Liver (tissue), 9 donors: ENCODE data around the gene SPEF1. TPM values are rescaled to one million over a fixed set of nuclear protein-coding genes. Genes with fewer than 3 reads are reported as not detected.

Source experiments
- DNase-seq: peaks from one replicate; pipeline ENCODE4 v3.0.0-alpha.2; 2017; ENCODE audit warnings: low spot score
- H3K27ac ChIP-seq, 2 donors: one replicate each; pipeline ENCODE4 v1.7.0; 2013; ENCODE audit warnings: inconsistent platforms in 2 of 2, low read length in 2 of 2, control low read depth in 1 of 2, low read depth in 1 of 2, mild to moderate bottlenecking in 1 of 2
- H3K27me3 ChIP-seq, 4 donors: one replicate each; pipeline versions ENCODE4 v1.6.1 to v1.7.0; 2013; ENCODE audit warnings: low read length in 3 of 4, inconsistent platforms in 1 of 4, mild to moderate bottlenecking in 1 of 4, moderate library complexity in 1 of 4; ENCODE audit not compliant: control insufficient read depth in 4 of 4, insufficient read depth in 4 of 4
- H3K36me3 ChIP-seq, 4 donors: one replicate each; pipeline versions ENCODE4 v1.6.1 to v1.7.0; 2013; ENCODE audit warnings: low read length in 3 of 4, mild to moderate bottlenecking in 3 of 4, low read depth in 1 of 4, moderate library complexity in 1 of 4; ENCODE audit not compliant: control insufficient read depth in 4 of 4, insufficient read depth in 3 of 4
- H3K4me1 ChIP-seq, 4 donors: one replicate each; pipeline versions ENCODE4 v1.6.1 to v1.7.0; 2013; ENCODE audit warnings: low read length in 3 of 4, mild to moderate bottlenecking in 3 of 4, moderate library complexity in 1 of 4; ENCODE audit not compliant: control insufficient read depth in 4 of 4, insufficient read depth in 4 of 4
- H3K4me3 ChIP-seq, 3 donors: one replicate each; pipeline versions ENCODE4 v1.6.1 to v1.7.0; 2013; ENCODE audit warnings: low read length in 3 of 3, control low read depth in 1 of 3, low read depth in 1 of 3, mild to moderate bottlenecking in 1 of 3
- H3K9ac ChIP-seq, 2 donors: one replicate each; pipeline ENCODE4 v1.7.0; 2013; ENCODE audit warnings: low read length in 2 of 2, mild to moderate bottlenecking in 2 of 2, moderate library complexity in 2 of 2, control low read depth in 1 of 2, low read depth in 1 of 2
- H3K9me3 ChIP-seq, 4 donors: one replicate each; pipeline versions ENCODE4 v1.6.1 to v1.7.0; 2013; ENCODE audit warnings: low read length in 3 of 4; ENCODE audit not compliant: control insufficient read depth in 4 of 4
- CTCF ChIP-seq: fragments of 150-350 bp; IDR thresholded peaks from 2 replicates; pipeline ENCODE4 v1.5.1; 2017; ENCODE audit warnings: improper control_type of control experiment, low read depth, low read length; ENCODE audit not compliant: missing input control
- EGR1 ChIP-seq, 2 donors: IDR thresholded peaks; 2 replicates each; pipeline ENCODE4 v1.6.1; 2016 to 2018; ENCODE audit warnings: antibody characterized with exemption in 2 of 2, low read depth in 2 of 2
- FOXA1 ChIP-seq: IDR thresholded peaks from 2 replicates; pipeline ENCODE4 v1.6.1; 2016; ENCODE audit warnings: antibody characterized with exemption
- FOXA2 ChIP-seq: IDR thresholded peaks from 2 replicates; pipeline ENCODE4 v1.6.1; 2016; ENCODE audit warnings: antibody characterized with exemption
- GABPA ChIP-seq, 2 donors: IDR thresholded peaks in 1 of 2; conservative IDR thresholded peaks in 1 of 2; 2 replicates each; pipeline ENCODE4 v1.6.1; 2016; ENCODE audit warnings: antibody characterized with exemption in 2 of 2, mild to moderate bottlenecking in 1 of 2, moderate library complexity in 1 of 2
- HNF4A ChIP-seq, 2 donors: conservative IDR thresholded peaks; 2 replicates each; pipeline ENCODE4 v1.6.1; 2016; ENCODE audit warnings: antibody characterized with exemption in 2 of 2, mild to moderate bottlenecking in 2 of 2
- MAX ChIP-seq: IDR thresholded peaks from 2 replicates; pipeline ENCODE4 v1.6.1; 2016; ENCODE audit warnings: antibody characterized with exemption
- NR2F2 ChIP-seq: IDR thresholded peaks from 2 replicates; pipeline ENCODE4 v1.6.1; 2016; ENCODE audit warnings: antibody characterized with exemption
- RAD21 ChIP-seq, 2 donors: IDR thresholded peaks; 2 replicates each; pipeline ENCODE4 v1.6.1; 2016; ENCODE audit warnings: antibody characterized with exemption in 2 of 2, mild to moderate bottlenecking in 2 of 2
- RXRA ChIP-seq, 2 donors: IDR thresholded peaks; 2 replicates each; pipeline ENCODE4 v1.6.1; 2017 to 2018; ENCODE audit warnings: antibody characterized with exemption in 2 of 2, mild to moderate bottlenecking in 1 of 2
- TAF1 ChIP-seq: conservative IDR thresholded peaks from 2 replicates; pipeline ENCODE4 v1.6.1; 2016; ENCODE audit warnings: antibody characterized with exemption, mild to moderate bottlenecking
- YY1 ChIP-seq: IDR thresholded peaks from 2 replicates; pipeline ENCODE4 v1.6.1; 2016; ENCODE audit warnings: antibody characterized with exemption, mild to moderate bottlenecking
- ZBTB33 ChIP-seq: IDR thresholded peaks from 2 replicates; pipeline ENCODE4 v1.6.1; 2016; ENCODE audit warnings: antibody characterized with exemption
- WGBS: extraction: QIAGEN DNeasy Blood & Tissue Kit; methylation state at CpG from one replicate; pipeline ENCODE4 v1.1.7; 2013; 5-methylcytosine and 5-hydroxymethylcytosine counted together
- polyA plus RNA-seq, 2 donors: library from polyadenylated mRNA; stranded (reverse) in 1 of 2; unstranded in 1 of 2; fragments of 200-250 nt in 1 of 2; fragments of >200 nt in 1 of 2; fragmentation: Nextera tagmentation in 1 of 2; extraction: Ambion mirVana in 1 of 2; gene quantifications; one replicate each; pipeline versions ENCODE4 v1.2.1 to v1.2.3, GENCODE V29; 2013 to 2015
- total RNA-seq, 2 donors: library from RNA; depleted of rRNA; stranded (reverse); fragments of >200 nt; gene quantifications; one replicate each; pipeline ENCODE4 v1.2.3, GENCODE V29; 2014
- donor health status: healthy.
- donor health status: healthy.
- donor health status: healthy.
- donor health status: healthy.
- donor health status: healthy.

Gene SPEF1
- total and polyA plus RNA-seq, 4 donors = not detected

GRCh38 chr20:3823881-3824280 lies 42.6 kb upstream of the SPEF1 start (continued):
- TF ChIP-seq YY1 = no peak
- no peak for TF ChIP-seq CTCF
- no peak for TF ChIP-seq HNF4A (conservative IDR thresholded peaks at IDR 0.05)
- TF ChIP-seq TAF1 = no peak

GRCh38 chr20:3821996-3822395 lies 40.7 kb upstream of the SPEF1 start:
- no peaks in the 10 kb centered on the region for H3K9me3 ChIP-seq
- H3K4me1 ChIP-seq = peaks cover 0 to 21% (median 13%) of the 10 kb centered on the region in 4 donors
- no peak for DNase-seq
- WGBS = 95% methylated on average over 14 of the region's 14 CpGs
- no peak overlapping the region for H3K27ac ChIP-seq
- TF ChIP-seq NR2F2 (no peak), MAX (no peak), FOXA1 (no peak), HNF4A (conservative IDR thresholded peaks at IDR 0.05) (no peak), RAD21 (IDR thresholded peaks at IDR 0.05) (no peak), GABPA (IDR thresholded peaks at IDR 0.05 in 1 of 2, conservative IDR thresholded peaks at IDR 0.05 in 1 of 2) (no peak), RXRA (IDR thresholded peaks at IDR 0.05) (no peak)
- peaks cover 3 to 43% (median 19%) of the 10 kb centered on the region in 4 donors for H3K36me3 ChIP-seq
- no peak overlapping the region for H3K9ac ChIP-seq
- H3K27me3 ChIP-seq = no peaks in the 10 kb centered on the region
- no peak overlapping the region for H3K4me3 ChIP-seq

DNA sequence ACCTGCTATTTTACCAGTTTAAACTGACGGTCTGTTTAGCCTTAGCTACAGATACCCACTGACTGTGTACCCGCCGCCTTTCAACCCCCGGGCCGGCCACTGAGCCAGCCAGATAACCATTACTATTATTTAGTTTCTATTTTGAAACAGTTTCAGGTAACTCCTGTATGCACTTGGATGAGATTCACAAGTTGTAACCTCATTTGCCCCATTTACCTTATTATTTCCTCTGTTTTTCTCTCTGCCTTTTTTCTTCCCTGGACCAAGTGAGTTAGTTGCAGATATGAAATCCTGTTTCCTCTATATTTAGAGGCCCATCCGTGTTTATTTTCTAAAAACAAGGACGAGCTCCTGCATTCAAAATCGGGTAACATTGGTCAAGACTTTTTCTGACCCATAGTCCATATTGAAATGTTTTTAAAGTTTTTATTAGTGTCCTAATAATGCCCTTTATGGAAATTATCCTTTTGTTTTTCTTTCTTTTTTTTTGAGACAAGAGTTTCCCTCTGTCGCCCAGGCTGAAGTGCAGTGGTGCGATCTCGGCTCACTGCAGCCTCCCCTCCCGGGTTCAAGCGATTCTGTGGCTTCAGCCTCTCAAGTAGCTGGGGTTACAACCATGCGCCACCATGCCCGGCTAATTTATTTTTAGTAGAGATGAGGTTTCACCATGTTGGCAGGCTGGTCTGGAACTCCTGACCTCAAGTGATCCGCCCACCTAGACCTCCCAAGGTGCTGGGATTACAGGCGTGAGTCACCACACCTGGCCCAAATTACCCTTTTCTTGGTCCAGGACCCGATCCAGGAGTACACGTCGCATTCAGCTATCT lies 39.9 kb upstream of the SPEF1 start:
- H3K4me1 ChIP-seq = peaks cover 0 to 21% (median 13%) of the 10 kb centered on the region in 4 donors

More for the DNA sequence above, 39.9 kb upstream of the SPEF1 start:
- WGBS = 43% methylated on average over 20 of the region's 20 CpGs
- TF ChIP-seq FOXA2 (no peak), TAF1 (peak; percentile 59), EGR1 (IDR thresholded peaks at IDR 0.05; ENCODE audit: low read depth in 2 of 2) (no peak), NR2F2 (peak; percentile 31), ZBTB33 (peak; percentile 14), RXRA (IDR thresholded peaks at IDR 0.05) (peak; percentile 26 to 40), YY1 (peak; percentile 10), RAD21 (IDR thresholded peaks at IDR 0.05) (peak; percentile 34 to 47), HNF4A (conservative IDR thresholded peaks at IDR 0.05) (no peak), MAX (no peak)
- H3K36me3 ChIP-seq = peaks cover 3 to 35% (median 16%) of the 10 kb centered on the region in 4 donors
- peak overlapping the region; percentile 66 to 99 for H3K9ac ChIP-seq
- H3K9me3 ChIP-seq = no peaks in the 10 kb centered on the region
- H3K27ac ChIP-seq = peak overlapping the region; percentile 96 to 99
- peak overlapping the region; percentile 82 to 90 (median 84) for H3K4me3 ChIP-seq
- no peaks in the 10 kb centered on the region for H3K27me3 ChIP-seq
- no peak for DNase-seq
